ENCODE measurements around the gene UBASH3A.

- TF ChIP-seq CTCF (tag by site-specific recombination; IDR thresholded peaks at IDR 0.05) (no peak), ZSCAN18 (tag by site-specific recombination; IDR thresholded peaks at IDR 0.05) (no peak), GLI2 (tag by site-specific recombination; IDR thresholded peaks at IDR 0.05; ENCODE audit: borderline replicate concordance, low read depth) (no peak), ZBTB8A (tag by site-specific recombination; IDR thresholded peaks at IDR 0.05) (no peak), ZNF639 (tag by site-specific recombination; IDR thresholded peaks at IDR 0.05) (no peak), ZNF366 (tag by site-specific recombination; conservative IDR thresholded peaks at IDR 0.05) (no peak), ZNF138 (tag by site-specific recombination; IDR thresholded peaks at IDR 0.05; ENCODE audit: borderline replicate concordance) (no peak), GLIS2 (tag by site-specific recombination; IDR thresholded peaks at IDR 0.05) (no peak), ZNF658 (tag by site-specific recombination; IDR thresholded peaks at IDR 0.05) (no peak), SCRT2 (tag by site-specific recombination; IDR thresholded peaks at IDR 0.05) (no peak)
Observed at GRCh38 chr21:42491328-42491727, 87.6 kb downstream of the UBASH3A start.
